IgD-negative memory B cell (primary cell): Measurements from ENCODE around the gene FGFRL1. TPM values are rescaled to one million over a fixed set of nuclear protein-coding genes. Genes with fewer than 3 reads are reported as not detected.
"Not testable (repeated sequence)": the region's sequence is repeated elsewhere in the genome, so short reads cannot be mapped to it uniquely, and the experiment has no call there.

Experiments used
- H3K27ac Mint-ChIP-seq, 3 donors: one replicate each; pipeline ENCODE4 v1.8.0; 2020 to 2022; ENCODE audit warnings: mild to moderate bottlenecking in 3 of 3, mixed read lengths in 3 of 3, moderate library complexity in 1 of 3
- H3K27me3 Mint-ChIP-seq: one replicate; pipeline ENCODE4 v1.8.0; 2021; ENCODE audit warnings: mixed read lengths
- H3K36me3 Mint-ChIP-seq: one replicate; pipeline ENCODE4 v1.8.0; 2020; ENCODE audit warnings: mild to moderate bottlenecking, mixed read lengths
- H3K4me1 Mint-ChIP-seq, 3 donors: one replicate each; pipeline ENCODE4 v1.8.0; 2020 to 2022; ENCODE audit warnings: mixed read lengths in 3 of 3, mild to moderate bottlenecking in 1 of 3
- H3K4me3 Mint-ChIP-seq, 4 donors: one replicate each; pipeline ENCODE4 v1.8.0; 2020 to 2022; ENCODE audit warnings: mild to moderate bottlenecking in 4 of 4, mixed read lengths in 4 of 4, moderate library complexity in 3 of 4
- H3K9me3 Mint-ChIP-seq, 3 donors: one replicate each; pipeline ENCODE4 v1.8.0; 2020 to 2021; ENCODE audit warnings: mixed read lengths in 3 of 3, mild to moderate bottlenecking in 1 of 3
- polyA plus RNA-seq: library from polyadenylated mRNA; unstranded; fragments of 300-500 nt; fragmentation: Illumina TruSeq; gene quantifications from one replicate; pipeline ENCODE4 v1.2.3, GENCODE V29; 2021

FGFRL1 gene
- polyA plus RNA-seq, 1 donor from 2014 or later = 0.93 TPM

DNA sequence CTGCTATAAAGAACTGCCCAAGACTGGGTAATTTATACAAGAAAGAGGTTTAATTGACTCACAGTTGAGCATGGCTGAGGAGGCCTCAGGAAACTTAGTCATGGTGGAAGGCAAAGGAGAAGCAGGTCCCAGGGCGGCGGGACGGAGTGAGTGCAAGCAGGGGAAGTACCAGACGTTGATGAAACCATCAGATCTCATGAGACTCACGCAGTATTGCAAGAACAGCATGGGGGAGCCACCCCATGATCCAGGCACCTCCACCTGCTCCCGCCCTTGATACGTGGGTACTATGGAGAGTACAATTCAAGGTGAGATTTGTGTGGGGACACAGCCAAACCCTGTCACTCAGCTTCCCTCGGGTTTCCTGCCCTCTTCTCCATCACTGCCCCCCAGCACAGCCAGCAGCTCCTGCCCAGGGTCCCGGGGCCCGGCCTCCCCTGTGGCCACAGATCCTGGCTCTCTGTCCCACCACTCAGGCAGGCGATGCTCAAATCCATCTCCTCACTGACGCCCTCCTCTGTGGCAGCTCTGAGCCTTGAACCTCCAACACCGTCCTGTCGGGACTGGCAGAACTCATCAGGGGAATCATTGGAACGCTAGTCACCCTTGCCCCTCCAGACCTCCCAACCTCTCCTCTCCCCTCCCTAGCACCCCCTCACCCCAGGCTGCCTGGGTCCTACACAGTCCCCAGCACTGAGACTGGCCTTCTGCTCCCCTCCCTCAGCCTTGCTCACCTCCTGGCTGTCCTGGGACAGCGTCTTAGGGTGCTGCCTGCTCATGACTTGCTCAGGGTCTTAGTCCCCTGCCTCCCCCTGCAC, 37.6 kb downstream of the FGFRL1 start:
- H3K27me3 Mint-ChIP-seq = peaks cover 25% of the 10 kb centered on the region
- H3K9me3 Mint-ChIP-seq = peaks cover 0 to 3% (median 3%) of the 10 kb centered on the region in 3 donors
- H3K4me3 Mint-ChIP-seq = no peak overlapping the region
- H3K27ac Mint-ChIP-seq = peak overlapping the region in 1 of 3 donors; percentile 61
- no peaks in the 10 kb centered on the region for H3K36me3 Mint-ChIP-seq
- peaks cover 3 to 4% (median 3%) of the 10 kb centered on the region in 3 donors for H3K4me1 Mint-ChIP-seq

GRCh38 chr4:1049591-1049905, 38.1 kb downstream of the FGFRL1 start:
- H3K9me3 Mint-ChIP-seq = peaks cover 0 to 3% (median 3%) of the 10 kb centered on the region in 3 donors
- H3K4me3 Mint-ChIP-seq = no peak overlapping the region
- H3K36me3 Mint-ChIP-seq = no peaks in the 10 kb centered on the region
- H3K4me1 Mint-ChIP-seq = peaks cover 3 to 4% (median 3%) of the 10 kb centered on the region in 3 donors
- no peak overlapping the region for H3K27ac Mint-ChIP-seq
- peaks cover 25% of the 10 kb centered on the region for H3K27me3 Mint-ChIP-seq

GRCh38 chr4:1050486-1051213, 39.2 kb downstream of the FGFRL1 start:
- Mint-ChIP-seq H3K4me3 (peak overlapping the region in 1 of 4 donors; percentile 27), H3K36me3 (no peaks in the 10 kb centered on the region), H3K9me3 (peaks cover 0 to 3% (median 3%) of the 10 kb centered on the region in 3 donors), H3K27me3 (peaks cover 22% of the 10 kb centered on the region), H3K27ac (peak overlapping the region in 1 of 3 donors; percentile 62), H3K4me1 (peaks cover 3 to 4% (median 4%) of the 10 kb centered on the region in 3 donors)

GRCh38 chr4:1051472-1051871, 40.0 kb downstream of the FGFRL1 start:
- Mint-ChIP-seq H3K36me3 (peaks cover 2% of the 10 kb centered on the region), H3K27me3 (peaks cover 26% of the 10 kb centered on the region), H3K27ac (peak overlapping the region in 1 of 3 donors; percentile 62), H3K4me3 (peak overlapping the region in 1 of 4 donors; percentile 27), H3K9me3 (peaks cover 0 to 6% (median 3%) of the 10 kb centered on the region in 3 donors), H3K4me1 (peaks cover 7 to 10% (median 10%) of the 10 kb centered on the region in 3 donors)

GRCh38 chr4:1052231-1052671, 40.8 kb downstream of the FGFRL1 start:
- Mint-ChIP-seq H3K9me3 (peaks cover 0 to 4% (median 3%) of the 10 kb centered on the region in 3 donors), H3K27ac (peak overlapping the region in 1 of 3 donors; percentile 70), H3K4me3 (peak overlapping the region in 1 of 4 donors; percentile 40), H3K36me3 (peaks cover 2% of the 10 kb centered on the region), H3K27me3 (peaks cover 25% of the 10 kb centered on the region), H3K4me1 (peaks cover 7 to 10% (median 10%) of the 10 kb centered on the region in 3 donors)

DNA sequence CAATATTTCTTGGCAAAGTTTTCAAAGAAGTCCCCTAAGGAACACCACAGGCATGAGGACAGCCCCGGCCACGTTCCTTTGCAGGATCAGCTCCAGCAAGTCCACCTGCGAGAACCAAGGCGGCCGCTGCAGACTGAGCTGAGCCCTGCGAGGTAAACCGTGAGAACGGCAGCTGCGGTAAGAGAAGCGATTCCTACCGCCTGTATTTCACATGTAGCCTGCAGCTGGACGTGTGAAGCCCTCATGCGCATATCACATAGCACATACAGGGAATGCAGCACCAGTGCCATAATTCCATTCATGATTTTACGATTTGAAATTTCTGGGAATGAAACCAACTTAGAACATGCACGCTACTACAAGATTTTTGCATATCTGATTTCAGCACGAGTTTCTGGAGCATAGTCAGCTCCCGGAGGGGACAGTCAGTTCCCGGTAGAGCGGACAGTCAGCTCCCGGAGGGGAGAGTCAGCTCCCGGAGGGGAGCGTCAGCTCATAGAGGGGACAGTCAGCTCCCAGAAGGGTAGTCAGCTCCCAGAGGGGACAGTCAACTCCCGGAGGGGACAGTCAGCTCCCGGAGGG, 41.7 kb downstream of the FGFRL1 start:
- peaks cover 2% of the 10 kb centered on the region for H3K36me3 Mint-ChIP-seq
- peaks cover 21% of the 10 kb centered on the region for H3K27me3 Mint-ChIP-seq
- peaks cover 7 to 10% (median 10%) of the 10 kb centered on the region in 3 donors for H3K4me1 Mint-ChIP-seq
- peak overlapping the region in 2 of 4 donors; percentile 17 to 40 for H3K4me3 Mint-ChIP-seq
- peaks cover 0 to 4% (median 3%) of the 10 kb centered on the region in 3 donors for H3K9me3 Mint-ChIP-seq
- H3K27ac Mint-ChIP-seq = peak overlapping the region in 2 of 3 donors; percentile 70 to 78

DNA sequence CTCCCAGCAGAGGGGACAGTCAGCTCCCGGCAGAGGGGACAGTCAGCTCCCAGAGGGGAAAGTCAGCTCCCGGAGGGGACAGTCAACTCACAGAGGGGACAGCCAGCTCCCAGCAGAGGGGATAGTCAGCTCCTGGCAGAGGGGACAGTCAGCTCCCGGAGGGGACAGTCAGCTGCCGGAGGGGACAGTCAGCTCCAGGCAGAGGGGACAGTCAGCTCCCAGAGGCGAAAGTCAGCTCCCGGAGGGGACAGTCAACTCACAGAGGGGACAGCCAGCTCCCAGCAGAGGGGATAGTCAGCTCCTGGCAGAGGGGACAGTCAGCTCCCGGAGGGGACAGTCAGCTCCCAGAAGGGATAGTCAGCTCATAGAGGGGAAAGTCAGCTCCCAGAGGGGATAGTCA, 42.5 kb downstream of the FGFRL1 start:
- H3K9me3 Mint-ChIP-seq, H3K36me3 Mint-ChIP-seq: not testable (repeated sequence)
- H3K4me1 Mint-ChIP-seq = peaks cover 7 to 10% (median 8%) of the 10 kb centered on the region in 3 donors

DNA sequence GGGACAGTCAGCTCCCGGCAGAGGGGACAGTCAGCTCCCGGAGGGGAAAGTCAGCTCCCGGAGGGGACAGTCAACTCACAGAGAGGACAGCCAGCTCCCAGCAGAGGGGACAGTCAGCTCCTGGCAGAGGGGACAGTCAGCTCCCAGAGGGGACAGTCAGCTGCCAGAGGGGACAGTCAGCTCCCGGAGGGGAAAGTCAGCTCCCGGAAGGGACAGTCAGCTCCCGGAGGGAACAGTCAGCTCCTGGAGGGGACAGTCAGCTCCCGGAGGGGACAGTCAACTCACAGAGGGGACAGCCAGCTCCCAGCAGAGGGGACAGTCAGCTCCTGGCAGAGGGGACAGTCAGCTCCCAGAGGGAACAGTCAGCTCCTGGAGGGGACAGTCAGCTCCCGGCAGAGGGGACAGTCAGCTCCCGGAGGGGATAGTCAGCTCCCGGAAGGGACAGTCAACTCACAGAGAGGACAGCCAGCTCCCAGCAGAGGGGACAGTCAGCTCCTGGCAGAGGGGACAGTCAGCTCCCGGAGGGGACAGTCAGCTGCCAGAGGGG, 43.3 kb downstream of the FGFRL1 start:
- not testable (repeated sequence) for H3K4me3 Mint-ChIP-seq, H3K9me3 Mint-ChIP-seq, H3K36me3 Mint-ChIP-seq, H3K27ac Mint-ChIP-seq
- Mint-ChIP-seq H3K27me3 (peaks cover 14% of the 10 kb centered on the region), H3K4me1 (peaks cover 7 to 10% (median 8%) of the 10 kb centered on the region in 3 donors)

More for the DNA sequence above, 42.5 kb downstream of the FGFRL1 start:
- H3K4me3 Mint-ChIP-seq, H3K27ac Mint-ChIP-seq: not testable (repeated sequence)
- H3K27me3 Mint-ChIP-seq = peaks cover 17% of the 10 kb centered on the region

DNA sequence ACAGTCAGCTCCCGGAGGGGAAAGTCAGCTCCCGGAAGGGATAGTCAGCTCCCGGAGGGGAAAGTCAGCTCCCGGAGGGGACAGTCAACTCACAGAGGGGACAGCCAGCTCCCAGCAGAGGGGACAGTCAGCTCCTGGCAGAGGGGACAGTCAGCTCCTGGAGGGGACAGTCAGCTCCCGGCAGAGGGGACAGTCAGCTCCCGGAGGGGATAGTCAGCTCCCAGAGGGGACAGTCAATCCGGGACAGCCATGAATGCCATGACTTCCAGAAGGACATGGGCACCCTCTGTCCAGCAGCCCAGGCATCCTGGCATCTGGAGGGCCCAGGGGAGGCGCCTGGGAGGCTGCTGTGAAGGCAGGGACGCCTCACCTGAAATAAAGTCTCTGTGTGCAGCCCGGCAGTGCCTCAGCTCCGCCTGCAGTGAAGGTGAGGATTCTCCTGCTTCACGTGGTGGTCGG, 43.8 kb downstream of the FGFRL1 start:
- H3K36me3 Mint-ChIP-seq, H3K9me3 Mint-ChIP-seq: not testable (repeated sequence)
- H3K4me3 Mint-ChIP-seq = peak overlapping the region; percentile 23 to 93 (median 84)
- peaks cover 15% of the 10 kb centered on the region for H3K27me3 Mint-ChIP-seq
- H3K27ac Mint-ChIP-seq = peak overlapping the region; percentile 57 to 99 (median 85)
- H3K4me1 Mint-ChIP-seq = peaks cover 7 to 10% (median 8%) of the 10 kb centered on the region in 3 donors

GRCh38 chr4:1055721-1056590, 44.5 kb downstream of the FGFRL1 start:
- peak overlapping the region; percentile 57 to 99 (median 85) for H3K27ac Mint-ChIP-seq
- peaks cover 21% of the 10 kb centered on the region for H3K27me3 Mint-ChIP-seq
- peaks cover 7 to 10% (median 8%) of the 10 kb centered on the region in 3 donors for H3K4me1 Mint-ChIP-seq
- H3K9me3 Mint-ChIP-seq = peaks cover 0 to 4% (median 3%) of the 10 kb centered on the region in 3 donors
- peaks cover 2% of the 10 kb centered on the region for H3K36me3 Mint-ChIP-seq
- H3K4me3 Mint-ChIP-seq = peak overlapping the region; percentile 23 to 93 (median 84)

- H3K27ac Mint-ChIP-seq = no peak overlapping the region
- peaks cover 7 to 10% (median 8%) of the 10 kb centered on the region in 3 donors for H3K4me1 Mint-ChIP-seq
- H3K9me3 Mint-ChIP-seq = peaks cover 0 to 4% (median 2%) of the 10 kb centered on the region in 3 donors
- H3K4me3 Mint-ChIP-seq = peak overlapping the region in 1 of 4 donors; percentile 93
- peaks cover 2% of the 10 kb centered on the region for H3K36me3 Mint-ChIP-seq
- peaks cover 21% of the 10 kb centered on the region for H3K27me3 Mint-ChIP-seq
These were observed 45.4 kb downstream of the FGFRL1 start for GRCh38 chr4:1056671-1057402.

- H3K36me3 Mint-ChIP-seq = peaks cover 2% of the 10 kb centered on the region
- H3K9me3 Mint-ChIP-seq = peaks cover 0 to 4% (median 2%) of the 10 kb centered on the region in 3 donors
- peak overlapping the region in 1 of 4 donors; percentile 41 for H3K4me3 Mint-ChIP-seq
- peaks cover 22% of the 10 kb centered on the region for H3K27me3 Mint-ChIP-seq
- H3K4me1 Mint-ChIP-seq = peaks cover 7 to 10% (median 8%) of the 10 kb centered on the region in 3 donors
- no peak overlapping the region for H3K27ac Mint-ChIP-seq
These were observed 45.9 kb downstream of the FGFRL1 start for GRCh38 chr4:1057403-1057745.
